Measurements from ENCODE around the gene KCNK2. TPM values are rescaled to one million over a fixed set of nuclear protein-coding genes. Genes with fewer than 3 reads are reported as not detected.

Gene KCNK2
- total and polyA plus RNA-seq, 2 of the 4 experiments (the other 2 are of a cell fraction): 45.9 to 86.9 TPM

GRCh38 chr1:215282557-215282956, 200.0 kb downstream of the KCNK2 start:
- intact Hi-C loops (cut with micrococcal nuclease) (loop anchor here (1.0 kb wide), 1 partner anchor 39 kb away; no protein-coding TSS in a partner anchor), in situ Hi-C loops (cut with MboI; ENCODE audit: low sequenced_read_pairs) (no loop called here), dilution Hi-C loops (cut with HindIII; ENCODE audit: low sequenced_read_pairs, unreplicated experiment) (no loop called here)
- no peak overlapping the region for H3K27ac ChIP-seq (ENCODE audit: insufficient read depth, low read length)
- CTCF ChIA-PET: no interaction called here
- 0 out of 2 replicates have a peak, but pooled peaks have one; percentile 22 for ATAC-seq (ENCODE audit: low read depth)
- H4K5ac ChIP-seq (ENCODE audit: low read depth, low read length): no peak overlapping the region
- H2BK15ac ChIP-seq (ENCODE audit: low read depth, low read length): no peak overlapping the region
- H3K36me3 ChIP-seq (ENCODE audit: control insufficient read depth, insufficient read depth, low read length): no peaks in the 10 kb centered on the region
- H3K4ac ChIP-seq (ENCODE audit: low read depth, low read length): no peak overlapping the region
- peak overlapping the region; percentile 40; the same call in 1 of the 2 replicates for H2BK20ac ChIP-seq (ENCODE audit: low read depth, low read length)
- H4K20me1 ChIP-seq (ENCODE audit: insufficient read depth, low read length): no peaks in the 10 kb centered on the region
- H2BK120ac ChIP-seq (ENCODE audit: low read depth, low read length): no peak overlapping the region
- H3K4me3 ChIP-seq (ENCODE audit: insufficient read depth, low read depth, low read length): no peak overlapping the region
- H4K8ac ChIP-seq (ENCODE audit: low read depth in 2 of 2, low read length in 2 of 2): no peak overlapping the region
- no peak overlapping the region for H2AK9ac ChIP-seq (replicated peaks; ENCODE audit: low read depth, low read length, poor library complexity)
- no peak overlapping the region for H3K14ac ChIP-seq (replicated peaks; ENCODE audit: low read depth, low read length)
- H3K27me3 ChIP-seq (ENCODE audit: control insufficient read depth, insufficient read depth, low read length): no peaks in the 10 kb centered on the region
- H3K23ac ChIP-seq (ENCODE audit: low read depth, low read length): no peak overlapping the region
- WGBS, 2 experiments (ENCODE audit: extremely low coverage in 2 of 2, insufficient read length in 1 of 2): 100% methylated on average over 2 of the region's 3 CpGs; no CpG with 5 or more reads in 1 of the 2 experiments
- no peaks in the 10 kb centered on the region; the same call in 1 of the 2 replicates for H3K9me3 ChIP-seq (ENCODE audit: control insufficient read depth, insufficient read depth, low read length)
- BruUV-seq (replicated peaks): no TSS peak
- POLR2A ChIA-PET (ENCODE audit: unreplicated experiment): no interaction called here
- no peak overlapping the region for H2AFZ ChIP-seq (replicated peaks; ENCODE audit: low read length, poor library complexity)
- peaks cover 5% of the 10 kb centered on the region; the same call in 1 of the 2 replicates for H3K4me1 ChIP-seq (ENCODE audit: control insufficient read depth, insufficient read depth, low read length)
- no peak overlapping the region for H3K9ac ChIP-seq (ENCODE audit: low read depth, low read length)
- H3K79me1 ChIP-seq (ENCODE audit: low read depth in 1 of 2, low read length in 2 of 2): no peaks in the 10 kb centered on the region
- H2AK5ac ChIP-seq (ENCODE audit: low read depth, low read length): no peak overlapping the region
- no peak overlapping the region for H4K91ac ChIP-seq (ENCODE audit: insufficient read depth, low read depth, low read length)
- H2BK5ac ChIP-seq (ENCODE audit: low read depth, low read length, poor library complexity, severe bottlenecking): no peak overlapping the region
- no peak overlapping the region for H3K4me2 ChIP-seq (ENCODE audit: low read depth, low read length)
- TF ChIP-seq MXI1 (IDR thresholded peaks at IDR 0.05; ENCODE audit: borderline replicate concordance, low read depth, low read length) (no peak), FOS (IDR thresholded peaks at IDR 0.05; ENCODE audit: low read depth, low read length) (no peak), CEBPB (IDR thresholded peaks at IDR 0.05; ENCODE audit: low read depth, low read length) (no peak), SMC3 (IDR thresholded peaks at IDR 0.05; ENCODE audit: low read depth, low read length) (no peak), NFE2L2 (IDR thresholded peaks at IDR 0.05; ENCODE audit: low read depth, low read length) (no peak), CHD1 (IDR thresholded peaks at IDR 0.05; ENCODE audit: low read depth, low read length) (no peak), USF2 (IDR thresholded peaks at IDR 0.05; ENCODE audit: low read depth, low read length) (no peak), ELK1 (IDR thresholded peaks at IDR 0.05; ENCODE audit: borderline replicate concordance, low read depth, low read length) (no peak), RAD21 (IDR thresholded peaks at IDR 0.05; ENCODE audit: low read length) (no peak), BHLHE40 (IDR thresholded peaks at IDR 0.05; ENCODE audit: low read depth, low read length) (no peak), MAZ (IDR thresholded peaks at IDR 0.05; ENCODE audit: borderline replicate concordance, low read depth, low read length) (no peak), RCOR1 (IDR thresholded peaks at IDR 0.05; ENCODE audit: insufficient replicate concordance, low read length) (no peak), RFX5 (IDR thresholded peaks at IDR 0.05; ENCODE audit: low read depth, low read length) (no peak), MAFK (IDR thresholded peaks at IDR 0.05; ENCODE audit: low read depth, low read length) (no peak), POLR2A (IDR thresholded peaks at IDR 0.05; ENCODE audit: low read depth, low read length) (no peak), CTCF (conservative IDR thresholded peaks at IDR 0.05; ENCODE audit: low read depth, low read length) (no peak)
- H3K18ac ChIP-seq (ENCODE audit: low read depth, low read length): no peak overlapping the region
- H3K56ac ChIP-seq (ENCODE audit: extremely low read depth, insufficient read depth, low read length): no peak overlapping the region
- peak; percentile 35 for DNase-seq
- no peaks in the 10 kb centered on the region for H3K9me1 ChIP-seq (ENCODE audit: insufficient read depth, low read length)
